K562 (cell line): ENCODE results near the gene CDH16. TPM values are rescaled to one million over a fixed set of nuclear protein-coding genes. Genes with fewer than 3 reads are reported as not detected.

Experiments used
- GTF3C2 ChIP-seq: IDR thresholded peaks from 3 replicates; pipeline ENCODE4 v1.6.1; 2011; ENCODE audit warnings: borderline replicate concordance, mild to moderate bottlenecking, moderate library complexity; ENCODE audit not compliant: insufficient read length; ENCODE audit errors: extremely low read depth
- MAZ ChIP-seq, 2 experiments: fragments of 450-650 bp in 1 of 2; sonication (generic) in 1 of 2; formaldehyde crosslinking; IDR thresholded peaks in 1 of 2; conservative IDR thresholded peaks in 1 of 2; 2 replicates each; pipeline versions ENCODE4 v1.4.0 to v1.5.0; 2020; ENCODE audit warnings: mild to moderate bottlenecking in 1 of 2, missing genetic modification reagents in 1 of 2
- NR4A1 ChIP-seq, 2 experiments: fragments of 250-450 bp in 1 of 2; fragments of 450-650 bp in 1 of 2; sonication (Bioruptor Pico) in 1 of 2; IDR thresholded peaks; 2 replicates each; pipeline versions ENCODE4 v1.4.0 to v1.6.1; 2016 to 2020; ENCODE audit warnings: mild to moderate bottlenecking in 2 of 2, missing compliant biosample characterization in 1 of 2, missing genetic modification characterization in 1 of 2, moderate library complexity in 1 of 2
- RBBP5 ChIP-seq: fragments of 200-600 bp; sonication (generic); IDR thresholded peaks from 2 replicates; pipeline ENCODE4 v1.6.1; 2012; ENCODE audit warnings: borderline replicate concordance, mild to moderate bottlenecking, low read length, control low read depth, inconsistent platforms; ENCODE audit not compliant: insufficient read depth, poor library complexity, severe bottlenecking
- ZBTB1 ChIP-seq: sonication (generic); formaldehyde crosslinking; IDR thresholded peaks from 2 replicates; pipeline ENCODE4 v1.8.1; 2023; ENCODE audit warnings: missing genetic modification reagents, low read depth, mild to moderate bottlenecking, borderline replicate concordance
- ZFX ChIP-seq: sonication (generic); formaldehyde crosslinking; IDR thresholded peaks from 2 replicates; pipeline ENCODE4 v1.8.0; 2022; ENCODE audit warnings: mild to moderate bottlenecking, missing genetic modification reagents, moderate library complexity
- ZNF318 ChIP-seq, 2 experiments: fragments of 450-650 bp; IDR thresholded peaks; 2 replicates each; pipeline ENCODE4 v1.6.1; 2016; ENCODE audit warnings: mild to moderate bottlenecking in 2 of 2, borderline replicate concordance in 1 of 2, low read depth in 1 of 2, moderate library complexity in 1 of 2
- ZNF511 ChIP-seq: sonication (generic); formaldehyde crosslinking; IDR thresholded peaks from 2 replicates; pipeline ENCODE4 v1.8.0; 2022; ENCODE audit warnings: mild to moderate bottlenecking, missing genetic modification reagents
- polyA plus RNA-seq, 8 experiments: library from polyadenylated mRNA; depleted of rRNA in 4 of 8; stranded (reverse) in 5 of 8; unstranded in 3 of 8; fragments of >200 nt; fragmentation: Nextera tagmentation in 2 of 8; fragmentation: Illumina TruSeq in 1 of 8; extraction: Ambion mirVana in 2 of 8; extraction: Trizol in 1 of 8; gene quantifications; 2 replicates each; pipeline versions ENCODE4 v1.2.1 to v1.2.3, GENCODE V29; 2011 to 2014; ENCODE audit warnings: inconsistent platforms in 1 of 8, missing spikeins in 1 of 8
- total RNA-seq, 7 experiments: library from RNA; depleted of rRNA in 6 of 7; stranded (reverse); fragments of >200 nt in 6 of 7; fragmentation: Illumina TruSeq in 2 of 7; extraction: Trizol in 2 of 7; gene quantifications; 2 replicates each; pipeline versions ENCODE4 v1.2.1 to v1.2.3, GENCODE V29; 2011 to 2021; ENCODE audit warnings: low replicate concordance in 1 of 7

Gene CDH16
- total and polyA plus RNA-seq, 9 of the 15 experiments (the other 6 are each of a cell fraction or from before 2014, with no cell fraction given), result not detected

- peak; percentile 31 for TF ChIP-seq RBBP5
- TF ChIP-seq ZFX (CRISPR knock-in tag), result peak; percentile 75
- TF ChIP-seq MAZ (CRISPR knock-in tag; conservative IDR thresholded peaks at IDR 0.05 in 1 of 2, IDR thresholded peaks at IDR 0.05 in 1 of 2), result peak in 1 of 2 experiments; percentile 68; a peak in 1 of 4 replicates
- TF ChIP-seq ZNF318 (IDR thresholded peaks at IDR 0.05; ENCODE audit: borderline replicate concordance in 1 of 2, low read depth in 1 of 2), result no peak
- no peak for TF ChIP-seq NR4A1 (CRISPR knock-in tag; IDR thresholded peaks at IDR 0.05)
- TF ChIP-seq NR4A1 (tag; IDR thresholded peaks at IDR 0.05), result no peak
- no peak for TF ChIP-seq ZBTB1 (CRISPR knock-in tag)
- TF ChIP-seq ZNF511 (CRISPR knock-in tag), result 0 out of 2 replicates have a peak, but pooled peaks have one; percentile 34
- TF ChIP-seq GTF3C2, result peak; percentile 7
Observed at GRCh38 chr16:66905633-66906539, 12.8 kb downstream of the CDH16 start (continued).
